HepG2 (cell line): ENCODE results near the gene MAPK9. TPM values are rescaled to one million over a fixed set of nuclear protein-coding genes. Genes with fewer than 3 reads are reported as not detected.
A peak's percentile ranks its signal among the peaks of the same experiment; 100 is the strongest.

Experiments used
- AKAP8 ChIP-seq: sonication (generic); formaldehyde crosslinking; IDR thresholded peaks from 2 replicates; pipeline ENCODE4 v1.5.1; 2020; ENCODE audit warnings: mild to moderate bottlenecking, missing genetic modification reagents
- ARID5B ChIP-seq: IDR thresholded peaks from 2 replicates; pipeline ENCODE4 v1.4.0; 2020; ENCODE audit warnings: mild to moderate bottlenecking, missing genetic modification reagents
- BRF2 ChIP-seq: sonication (generic); formaldehyde crosslinking; IDR thresholded peaks from 2 replicates; pipeline ENCODE4 v1.8.1; 2022; ENCODE audit warnings: mild to moderate bottlenecking, missing genetic modification reagents
- FOXC1 ChIP-seq: sonication (generic); formaldehyde crosslinking; IDR thresholded peaks from 2 replicates; pipeline ENCODE4 v1.8.0; 2022; ENCODE audit warnings: mild to moderate bottlenecking, missing genetic modification reagents, borderline replicate concordance
- GTF3A ChIP-seq: sonication (generic); formaldehyde crosslinking; conservative IDR thresholded peaks from 2 replicates; pipeline ENCODE4 v1.4.0; 2020; ENCODE audit warnings: mild to moderate bottlenecking, missing genetic modification reagents
- NR2F6 ChIP-seq, 2 experiments: IDR thresholded peaks; 2 replicates each; pipeline ENCODE4 v1.6.1; 2016; ENCODE audit warnings: antibody characterized with exemption in 1 of 2, mild to moderate bottlenecking in 1 of 2
- PRDM10 ChIP-seq: sonication (generic); formaldehyde crosslinking; IDR thresholded peaks from 2 replicates; pipeline ENCODE4 v1.4.0; 2020; ENCODE audit warnings: low read depth, missing genetic modification reagents
- SALL1 ChIP-seq: sonication (generic); formaldehyde crosslinking; IDR thresholded peaks from 2 replicates; pipeline ENCODE4 v1.8.0; 2022; ENCODE audit warnings: mild to moderate bottlenecking, missing genetic modification reagents
- TAF1 ChIP-seq: sonication (generic); formaldehyde crosslinking; IDR thresholded peaks from 2 replicates; pipeline ENCODE4 v1.4.0; 2020; ENCODE audit warnings: missing genetic modification reagents
- TFAP4 ChIP-seq: sonication (generic); IDR thresholded peaks from 2 replicates; pipeline ENCODE4 v1.6.1; 2016; ENCODE audit warnings: low read depth, borderline replicate concordance
- ZFP36L1 ChIP-seq: sonication (generic); formaldehyde crosslinking; IDR thresholded peaks from 2 replicates; pipeline ENCODE4 v1.8.0; 2022; ENCODE audit warnings: mild to moderate bottlenecking, missing genetic modification reagents, moderate library complexity
- ZMYM2 ChIP-seq: sonication (generic); formaldehyde crosslinking; IDR thresholded peaks from 2 replicates; pipeline ENCODE4 v1.8.0; 2022; ENCODE audit warnings: mild to moderate bottlenecking, missing genetic modification reagents
- ZNF329 ChIP-seq: sonication (generic); formaldehyde crosslinking; IDR thresholded peaks from 2 replicates; pipeline ENCODE4 v1.9.0; 2021; ENCODE audit warnings: low read depth, mild to moderate bottlenecking, missing genetic modification reagents
- ZNF496 ChIP-seq: sonication (generic); formaldehyde crosslinking; IDR thresholded peaks from 2 replicates; pipeline ENCODE4 v1.8.1; 2023; ENCODE audit warnings: mild to moderate bottlenecking, moderate library complexity, missing genetic modification reagents; ENCODE audit not compliant: insufficient replicate concordance
- ZNF503 ChIP-seq: sonication (generic); formaldehyde crosslinking; IDR thresholded peaks from 2 replicates; pipeline ENCODE4 v1.4.0; 2020; ENCODE audit warnings: missing genetic modification reagents
- ZNF546 ChIP-seq: sonication (generic); formaldehyde crosslinking; conservative IDR thresholded peaks from 2 replicates; pipeline ENCODE4 v1.8.1; 2023; ENCODE audit warnings: mild to moderate bottlenecking, missing genetic modification reagents
- ZNF547 ChIP-seq: sonication (generic); formaldehyde crosslinking; IDR thresholded peaks from 2 replicates; pipeline ENCODE4 v1.5.1; 2020; ENCODE audit warnings: mild to moderate bottlenecking, missing genetic modification reagents
- polyA plus RNA-seq, 8 experiments: library from polyadenylated mRNA; depleted of rRNA in 3 of 8; stranded (reverse) in 7 of 8; unstranded in 1 of 8; fragments of >200 nt; fragmentation: Illumina TruSeq in 4 of 8; extraction: Trizol in 4 of 8; gene quantifications; 2 replicates each; pipeline versions ENCODE4 v1.2.1 to v1.2.3, GENCODE V29; 2011 to 2016; ENCODE audit warnings: low read depth in 4 of 8, missing spikeins in 1 of 8, mixed read lengths in 1 of 8; ENCODE audit not compliant: insufficient read depth in 1 of 8
- total RNA-seq, 5 experiments: library from RNA; depleted of rRNA; stranded (reverse); fragments of >200 nt; fragmentation: Illumina TruSeq; extraction: Trizol; gene quantifications; 2 replicates each; pipeline ENCODE4 v1.2.3, GENCODE V29; 2016; ENCODE audit warnings: low read depth in 1 of 5

Gene MAPK9
- total and polyA plus RNA-seq, 2 of the 13 experiments (the other 11 are each of a cell fraction or from before 2014, with no cell fraction given), result 30.1 to 56.1 TPM

GRCh38 chr5:180303226-180304015 lies 11.5 kb upstream of the MAPK9 start (continued):
- TF ChIP-seq ARID5B (CRISPR knock-in tag) (peak; percentile 5; the same call in 1 of the 2 replicates), TAF1 (no peak), BRF2 (CRISPR knock-in tag) (no peak), ZNF496 (CRISPR knock-in tag) (no peak), FOXC1 (CRISPR knock-in tag) (no peak), TFAP4 (peak; percentile 48; the same call in 1 of the 2 replicates), NR2F6 (IDR thresholded peaks at IDR 0.05) (peak; percentile 15; the same call in 1 of the 2 replicates), NR2F6 (CRISPR knock-in tag; IDR thresholded peaks at IDR 0.05) (peak; percentile 48; the same call in 1 of the 2 replicates), GTF3A (CRISPR knock-in tag) (no peak), ZNF503 (CRISPR knock-in tag) (no peak), ZMYM2 (CRISPR knock-in tag) (no peak), ZNF329 (CRISPR knock-in tag) (no peak), AKAP8 (no peak), ZNF546 (no peak), SALL1 (CRISPR knock-in tag) (peak; percentile 39; the same call in 1 of the 2 replicates), ZFP36L1 (CRISPR knock-in tag) (no peak), ZNF547 (CRISPR knock-in tag) (no peak), PRDM10 (CRISPR knock-in tag) (peak; percentile 60; the same call in 1 of the 2 replicates)
